SH-SY5Y (cell line): Measurements from ENCODE around the gene CTDP1.

Experiments
- GATA2 ChIP-seq: IDR thresholded peaks from 2 replicates; pipeline ENCODE4 v1.6.1; 2011; ENCODE audit warnings: mild to moderate bottlenecking, low read depth, low read length
- GATA3 ChIP-seq: IDR thresholded peaks from 2 replicates; pipeline ENCODE4 v1.6.1; 2011; ENCODE audit warnings: low read depth, mild to moderate bottlenecking, low read length, moderate library complexity

The CTDP1 gene

DNA sequence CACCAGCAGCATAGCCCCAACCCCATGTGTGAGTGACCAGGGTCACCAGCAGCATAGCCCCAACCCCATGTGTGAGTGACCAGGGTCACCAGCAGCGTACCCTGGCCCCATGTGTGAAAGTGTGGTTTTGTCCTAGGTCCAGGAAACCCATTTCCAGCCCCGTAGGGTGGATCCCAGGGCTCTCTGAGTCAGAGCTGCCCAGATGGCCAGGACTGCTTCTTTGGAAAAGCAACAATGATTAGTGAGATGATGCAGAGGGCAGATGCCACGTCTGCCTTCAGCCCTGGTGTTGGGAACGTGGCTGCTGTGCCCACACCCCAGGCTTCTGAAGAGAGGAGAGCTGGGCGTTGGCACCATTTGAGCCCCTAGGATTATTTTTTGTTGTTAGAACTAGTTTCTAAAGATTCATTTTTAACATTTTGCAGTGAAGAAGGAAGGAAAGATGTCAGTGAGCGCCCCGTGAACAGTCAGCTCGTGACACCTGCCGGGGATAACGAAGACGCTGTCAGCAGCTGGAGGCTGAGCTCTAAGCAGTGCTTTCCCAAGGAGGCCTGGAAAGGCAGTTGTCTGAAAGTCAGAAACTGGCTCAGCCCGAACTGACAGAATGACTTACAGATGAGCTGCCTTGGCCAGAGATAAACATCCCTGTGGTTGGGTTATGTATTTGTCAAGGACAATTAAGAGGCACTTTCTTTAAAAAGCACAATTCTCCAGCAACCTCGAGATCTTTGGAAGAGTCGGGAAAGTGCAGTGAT lies 86.1 kb downstream of the CTDP1 start:
- TF ChIP-seq GATA2 = no peak
- TF ChIP-seq GATA3 = no peak

DNA sequence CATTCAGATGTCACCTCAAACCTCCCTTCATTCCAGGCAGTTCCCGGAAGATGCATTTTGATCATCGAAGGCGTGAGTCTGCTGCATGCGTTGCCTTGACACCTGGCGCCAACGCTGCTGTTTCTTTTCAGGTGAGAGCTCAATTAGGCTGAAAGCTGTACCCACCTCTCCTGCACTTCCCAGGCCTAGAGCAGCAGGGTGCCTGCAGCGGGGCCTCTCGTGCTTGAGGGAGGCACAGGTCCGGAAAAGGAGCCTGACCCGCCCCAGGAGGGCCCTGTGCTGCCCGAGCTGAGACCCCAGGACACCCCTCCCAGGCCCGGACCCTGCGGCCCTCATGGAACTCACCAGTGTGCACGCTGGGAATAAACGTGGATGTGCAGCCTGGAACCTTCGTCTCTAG lies 86.7 kb downstream of the CTDP1 start:
- TF ChIP-seq GATA3 (no peak), GATA2 (no peak)

DNA sequence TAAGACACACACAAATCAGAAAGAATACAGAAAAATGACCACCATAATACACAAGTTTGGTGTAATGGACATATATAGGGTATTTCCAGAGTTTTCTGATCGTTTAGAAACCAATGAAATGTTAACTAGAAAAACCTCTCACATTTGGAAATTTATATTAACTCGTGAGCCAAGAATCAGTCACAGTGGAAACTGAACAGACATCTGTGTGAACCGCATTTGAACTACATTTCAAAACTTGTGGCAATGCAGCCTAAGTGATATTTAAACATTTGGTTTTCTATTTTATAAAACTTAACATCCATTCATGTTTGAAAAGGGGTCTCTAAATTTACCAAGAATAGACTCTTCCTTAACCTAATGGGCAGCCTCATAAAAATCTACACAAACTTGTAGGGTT lies 89.1 kb downstream of the CTDP1 start:
- no peak for TF ChIP-seq GATA2
- no peak for TF ChIP-seq GATA3

DNA sequence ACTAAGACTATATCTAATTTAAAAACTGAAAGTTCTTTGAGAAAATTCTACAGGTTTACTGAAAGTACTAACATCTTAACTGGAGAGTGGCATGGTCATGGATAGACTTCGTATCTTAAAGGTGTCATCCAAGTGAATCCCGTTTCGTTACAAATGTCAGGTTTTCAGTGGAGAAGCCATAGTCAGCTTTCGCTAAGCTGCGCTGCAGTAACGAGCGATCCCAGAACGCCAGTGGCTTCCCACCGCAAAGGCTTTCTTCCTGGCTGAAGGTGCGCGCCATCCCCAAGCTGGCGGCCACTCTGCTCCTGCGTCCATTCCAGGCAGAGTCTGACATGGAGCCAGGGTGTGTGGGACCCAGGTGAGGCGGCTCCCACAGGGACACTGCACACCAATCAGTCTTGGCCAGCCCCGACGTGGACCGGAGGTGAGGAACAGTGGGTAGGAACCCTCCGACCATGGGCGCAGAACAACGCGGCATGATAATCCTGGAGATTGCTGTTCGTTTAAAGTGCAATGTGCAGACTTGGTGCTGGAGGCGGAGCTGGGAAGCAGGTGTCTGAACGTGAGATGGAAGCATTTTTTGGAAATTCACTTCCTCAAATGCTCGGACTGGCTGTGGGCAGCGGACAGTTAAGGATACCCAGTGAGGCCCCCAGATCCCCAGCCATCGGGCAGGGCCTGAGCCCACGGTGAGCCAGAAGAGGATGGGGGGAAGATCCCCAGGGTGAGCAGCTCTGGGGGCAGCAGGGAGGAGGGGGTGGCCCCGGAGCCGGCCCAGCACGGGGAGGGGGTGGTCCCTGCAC lies 90.3 kb downstream of the CTDP1 start:
- TF ChIP-seq GATA2 = no peak
- no peak for TF ChIP-seq GATA3

DNA sequence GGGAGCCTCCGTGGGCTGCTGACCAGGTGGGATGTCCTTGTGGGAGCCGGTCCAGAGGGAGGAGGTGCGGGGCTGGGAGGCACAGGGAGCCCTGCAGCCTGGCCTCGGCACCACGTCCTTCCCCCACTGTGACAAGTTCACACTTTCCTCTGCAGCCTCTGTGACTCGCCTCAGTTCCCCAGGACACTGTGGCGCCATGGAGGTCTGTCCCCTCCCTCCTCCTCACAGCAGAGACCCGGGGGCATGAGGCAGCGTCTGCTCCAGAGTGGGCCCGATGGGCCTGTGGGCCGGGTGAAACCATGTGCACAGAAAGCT lies 90.9 kb downstream of the CTDP1 start:
- TF ChIP-seq GATA3 = no peak
- TF ChIP-seq GATA2 = no peak

DNA sequence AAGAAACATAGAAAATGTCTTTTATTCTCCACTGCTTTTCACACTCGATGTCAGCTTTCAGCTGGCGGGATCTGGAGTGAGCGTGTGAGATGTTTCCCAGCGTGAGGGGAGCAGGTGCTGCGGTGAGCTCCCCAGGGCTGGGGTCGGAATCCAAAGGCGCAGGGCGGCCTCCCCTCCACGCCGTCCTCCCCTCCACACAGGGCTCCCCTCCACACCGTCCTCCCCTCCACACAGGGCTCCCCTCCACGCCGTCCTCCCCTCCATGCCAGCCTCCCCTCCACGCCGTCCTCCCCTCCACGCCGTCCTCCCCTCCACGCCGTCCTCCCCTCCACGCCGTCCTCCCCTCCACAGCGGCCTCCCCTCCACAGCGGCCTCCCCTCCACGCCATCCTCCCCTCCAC lies 91.2 kb downstream of the CTDP1 start:
- no peak for TF ChIP-seq GATA3
- no peak for TF ChIP-seq GATA2

DNA sequence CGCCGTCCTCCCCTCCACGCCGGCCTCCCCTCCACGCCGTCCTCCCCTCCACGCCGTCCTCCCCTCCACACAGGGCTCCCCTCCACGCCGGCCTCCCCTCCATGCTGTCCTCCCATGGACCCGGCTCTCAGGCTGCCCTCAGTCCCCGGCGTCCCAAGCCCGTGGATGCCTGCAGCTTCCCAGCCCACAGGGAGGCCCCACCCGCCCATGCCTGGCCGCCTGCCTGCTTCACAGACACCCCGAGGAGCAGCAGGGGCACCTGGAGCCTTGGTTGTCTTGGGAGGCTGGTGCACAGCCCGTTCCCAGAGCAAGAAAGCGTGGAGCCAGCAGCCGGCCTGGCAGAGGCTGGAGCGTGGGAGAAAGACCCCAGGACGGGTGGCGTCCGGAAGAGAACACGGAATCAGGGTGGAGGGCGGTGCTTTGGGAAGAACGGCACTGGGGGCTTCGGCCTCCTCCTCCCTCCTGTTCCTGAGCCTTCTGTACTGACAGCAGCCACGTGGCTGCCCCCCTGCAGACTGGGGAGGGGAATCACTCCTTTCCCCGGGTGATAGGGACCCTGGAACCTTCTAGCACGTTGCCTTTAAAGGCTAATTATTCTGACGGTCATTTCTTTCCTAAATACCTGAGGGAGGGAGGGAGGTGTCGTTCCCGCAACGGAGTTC lies 92.0 kb downstream of the CTDP1 start:
- no peak for TF ChIP-seq GATA3
- TF ChIP-seq GATA2 = no peak

DNA sequence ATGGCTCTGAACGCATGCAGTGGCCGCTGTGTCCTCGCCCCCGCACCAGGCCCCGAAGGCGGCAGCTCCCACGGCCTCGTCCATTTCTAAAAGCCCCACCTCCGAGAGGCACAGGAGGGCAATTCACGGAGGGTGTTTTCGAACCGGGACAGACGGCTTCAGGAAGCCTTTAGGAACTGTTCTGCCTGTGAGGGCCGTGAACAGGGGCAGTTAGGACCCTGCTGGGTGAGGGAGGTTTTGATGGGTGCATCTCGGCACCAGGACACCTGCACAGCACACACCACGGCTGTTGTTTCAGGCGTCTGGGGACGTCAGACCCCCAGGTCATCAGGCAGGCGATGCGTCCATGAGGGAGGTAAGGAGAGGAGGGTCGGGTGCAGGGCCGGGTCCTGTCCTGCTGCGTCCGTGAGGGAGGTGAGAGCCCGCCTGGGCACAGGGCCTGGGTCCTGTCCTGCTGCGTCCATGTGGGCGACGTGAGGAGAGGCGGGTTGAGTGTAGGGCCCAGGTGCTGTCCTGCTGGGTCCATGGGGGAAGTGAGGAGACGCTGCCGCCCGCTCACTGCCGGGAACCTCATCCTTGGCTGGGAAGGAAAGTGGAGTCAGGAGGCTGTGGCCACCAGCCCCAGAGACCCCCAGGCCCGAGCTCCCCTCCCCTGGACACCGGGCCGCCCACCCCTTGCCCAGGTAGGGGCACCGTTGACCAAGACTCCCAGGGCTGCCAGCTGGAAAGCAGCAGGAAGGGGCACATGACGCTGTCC lies 92.7 kb downstream of the CTDP1 start:
- TF ChIP-seq GATA2 (no peak), GATA3 (no peak)

DNA sequence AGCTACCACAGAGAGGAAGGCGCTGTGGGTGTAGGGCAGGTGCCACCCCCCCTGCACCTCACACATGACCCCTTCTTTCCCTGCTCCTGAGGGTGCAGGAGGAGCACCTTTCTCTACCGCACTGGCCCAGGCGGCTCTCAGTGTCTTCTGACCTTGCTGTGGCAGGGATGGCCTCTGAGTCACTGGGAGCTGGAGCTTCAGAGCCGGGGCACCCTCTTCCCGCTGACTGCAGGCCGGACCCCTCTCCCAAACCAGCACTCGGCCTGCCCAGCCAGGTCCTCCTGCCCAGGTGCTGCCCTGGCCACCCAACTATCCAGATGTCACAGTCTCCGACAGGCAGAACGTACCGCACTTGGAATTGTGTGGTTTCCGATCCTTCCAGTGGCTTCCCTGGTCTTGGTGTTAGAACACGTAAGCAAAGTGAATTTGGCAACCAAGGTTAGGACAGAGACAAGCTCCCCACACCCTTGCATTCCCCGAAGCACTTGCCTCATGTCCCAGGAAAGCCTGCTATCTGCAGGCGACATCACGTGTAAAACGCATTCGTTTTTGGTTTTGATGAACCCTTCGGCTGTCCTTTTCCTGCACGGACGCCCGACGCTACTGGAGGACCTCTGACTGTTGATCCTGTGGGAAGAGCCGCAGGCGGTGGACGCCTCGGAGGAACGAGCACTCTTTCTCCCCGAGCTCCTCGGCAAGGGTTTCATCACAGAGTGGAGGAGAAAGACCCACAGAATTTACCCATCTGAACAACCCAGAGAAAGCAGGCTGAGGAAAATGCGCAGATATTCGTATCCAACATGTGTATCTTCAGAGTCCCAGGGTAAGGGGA lies 93.5 kb downstream of the CTDP1 start:
- TF ChIP-seq GATA2 (no peak), GATA3 (no peak)

DNA sequence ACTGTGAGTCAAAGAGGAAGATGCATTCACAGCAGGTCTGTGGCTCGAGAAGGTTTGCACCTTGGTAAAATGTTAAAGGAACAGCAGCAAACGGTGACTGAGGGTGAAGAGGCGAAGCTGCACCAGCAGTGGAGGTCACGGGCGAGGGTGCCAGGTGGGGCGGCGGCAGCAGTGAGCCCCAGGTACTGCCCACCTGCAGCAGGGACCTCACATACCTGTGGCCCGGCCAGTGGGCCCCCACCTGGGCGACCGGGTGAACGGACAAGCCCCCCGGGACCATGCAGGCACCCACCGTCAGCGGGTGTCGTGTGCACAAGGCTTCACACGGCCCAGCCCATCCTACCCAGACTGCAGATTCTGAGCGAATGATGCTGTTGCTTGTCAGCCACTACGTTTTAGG lies 94.5 kb downstream of the CTDP1 start:
- TF ChIP-seq GATA3 (no peak), GATA2 (no peak)

DNA sequence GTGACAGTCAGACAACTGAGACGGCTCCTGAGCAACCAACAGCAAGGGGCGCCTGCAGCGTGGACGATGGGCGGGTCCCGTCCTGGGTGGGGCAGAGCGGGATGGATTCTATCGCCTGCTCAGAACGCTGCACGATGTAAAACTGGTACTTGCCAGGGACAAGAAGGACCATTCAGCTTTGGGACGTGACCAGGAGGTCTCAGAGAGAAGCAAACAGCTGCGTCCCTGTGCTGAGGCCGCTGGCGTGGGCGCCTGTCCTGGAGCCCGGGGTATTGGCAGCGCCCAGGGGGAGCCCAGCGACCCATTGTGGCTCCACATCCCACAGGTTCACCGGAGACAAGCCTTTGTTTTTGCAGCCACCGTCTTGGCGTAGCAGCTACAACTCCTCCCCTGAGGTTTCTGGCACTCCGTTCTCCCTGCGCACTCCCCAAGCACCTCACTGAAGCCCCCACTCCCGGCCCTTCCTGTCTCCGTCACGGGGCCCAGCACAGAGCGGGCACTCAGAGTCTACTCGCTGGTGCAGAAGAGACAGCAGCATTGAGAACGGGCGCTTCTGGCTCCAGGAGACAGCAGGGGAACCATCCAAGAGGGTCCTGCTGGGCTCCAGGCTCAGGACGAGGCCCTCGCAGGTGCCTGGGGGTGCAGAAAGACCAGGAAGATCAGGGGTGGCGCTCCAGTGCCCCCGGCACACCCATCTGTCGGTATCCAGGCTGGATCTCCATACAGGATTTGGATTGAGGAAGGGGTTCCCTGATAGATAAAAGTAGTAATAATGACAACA lies 96.0 kb downstream of the CTDP1 start:
- no peak for TF ChIP-seq GATA3
- TF ChIP-seq GATA2 = no peak

DNA sequence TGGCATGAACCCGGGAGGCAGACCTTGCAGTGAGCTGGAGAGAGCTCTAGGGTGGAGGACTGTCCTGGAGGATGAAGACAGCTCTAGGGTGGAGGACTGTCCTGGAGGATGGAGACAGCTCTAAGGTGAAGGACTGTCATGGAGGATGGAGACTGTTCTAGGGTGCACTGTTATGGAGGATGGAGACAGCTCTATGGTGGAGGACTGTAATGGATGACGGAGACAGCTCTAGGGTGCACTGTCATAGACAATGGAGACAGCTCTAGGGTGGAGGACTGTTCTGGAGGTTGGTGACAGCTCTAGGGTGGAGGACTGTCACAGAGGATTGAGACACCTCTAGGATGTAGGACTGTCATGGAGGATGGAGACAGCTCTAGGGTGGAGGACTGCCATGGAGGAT lies 97.1 kb downstream of the CTDP1 start:
- TF ChIP-seq GATA2 (no peak), GATA3 (no peak)

DNA sequence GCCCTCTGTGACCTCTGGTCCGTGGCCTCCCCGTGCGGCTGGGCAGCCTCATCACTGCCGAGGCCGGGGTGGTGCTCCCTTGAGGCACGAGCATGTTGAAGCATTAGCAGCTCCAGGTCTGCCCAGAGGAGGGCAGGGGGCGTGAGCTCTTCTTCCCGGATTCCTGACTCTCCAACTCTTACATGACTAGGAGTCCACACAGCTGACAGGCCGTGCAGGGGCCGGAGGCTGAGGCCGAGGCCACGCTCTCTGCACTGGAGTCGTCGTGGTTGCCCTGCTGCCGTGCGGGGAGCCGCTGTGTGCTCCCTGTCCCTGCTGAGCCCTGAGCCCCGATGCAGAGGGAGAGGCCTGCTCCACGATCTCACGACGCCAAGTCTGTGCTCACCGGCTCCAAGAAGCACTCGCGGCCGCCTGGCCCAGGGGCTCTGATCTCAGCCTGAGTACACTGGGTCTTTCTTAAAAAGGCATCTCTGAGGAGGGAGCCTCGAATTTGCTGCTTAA lies 98.7 kb downstream of the CTDP1 start:
- no peak for TF ChIP-seq GATA3
- no peak for TF ChIP-seq GATA2
